Muscle layer of colon (tissue), 2 donors: ENCODE data around the gene TTLL11.
A peak's percentile ranks its signal among the peaks of the same experiment; 100 is the strongest.

ENCODE experiments used
- H3K27ac ChIP-seq: one replicate; pipeline ENCODE4 v1.7.0; 2013; ENCODE audit warnings: low read depth, mild to moderate bottlenecking, low read length, moderate library complexity
- H3K27me3 ChIP-seq, 2 donors: one replicate each; pipeline ENCODE4 v1.7.0; 2013; ENCODE audit warnings: low read length in 2 of 2, mild to moderate bottlenecking in 2 of 2; ENCODE audit not compliant: insufficient read depth in 2 of 2, control insufficient read depth in 1 of 2
- H3K36me3 ChIP-seq: one replicate; pipeline ENCODE4 v1.7.0; 2013; ENCODE audit warnings: mild to moderate bottlenecking, low read length; ENCODE audit not compliant: insufficient read depth
- H3K4me1 ChIP-seq: one replicate; pipeline ENCODE4 v1.7.0; 2013; ENCODE audit warnings: mild to moderate bottlenecking, low read length; ENCODE audit not compliant: insufficient read depth
- H3K4me3 ChIP-seq, 2 donors: one replicate each; pipeline ENCODE4 v1.7.0; 2013; ENCODE audit warnings: low read length in 2 of 2, low read depth in 1 of 2, mild to moderate bottlenecking in 1 of 2, moderate library complexity in 1 of 2
- H3K9ac ChIP-seq: one replicate; pipeline ENCODE4 v1.7.0; 2013; ENCODE audit warnings: low read length
- H3K9me3 ChIP-seq: one replicate; pipeline ENCODE4 v1.7.0; 2013; ENCODE audit warnings: mild to moderate bottlenecking, low read length
- donor health status: abdominal sarcoma.
- donor health status: Adenocarcinoma of cecum.

The TTLL11 gene

GRCh38 chr9:121784731-121785411 is 308.2 kb downstream of the TTLL11 start:
- no peaks in the 10 kb centered on the region for H3K27me3 ChIP-seq
- peaks cover 45% of the 10 kb centered on the region for H3K36me3 ChIP-seq
- no peak overlapping the region for H3K27ac ChIP-seq
- peaks cover 4% of the 10 kb centered on the region for H3K4me1 ChIP-seq
- no peak overlapping the region for H3K9ac ChIP-seq
- H3K4me3 ChIP-seq = no peak overlapping the region
- H3K9me3 ChIP-seq = no peaks in the 10 kb centered on the region

GRCh38 chr9:121783521-121784507 is 309.3 kb downstream of the TTLL11 start:
- peaks cover 45% of the 10 kb centered on the region for H3K36me3 ChIP-seq

GRCh38 chr9:121783111-121783510 is 310.0 kb downstream of the TTLL11 start:
- peaks cover 49% of the 10 kb centered on the region for H3K36me3 ChIP-seq
- H3K27me3 ChIP-seq = no peaks in the 10 kb centered on the region
- H3K9ac ChIP-seq = no peak overlapping the region
- peak overlapping the region; percentile 20 for H3K27ac ChIP-seq
- no peak overlapping the region for H3K4me3 ChIP-seq
- H3K9me3 ChIP-seq = no peaks in the 10 kb centered on the region
- H3K4me1 ChIP-seq = peaks cover 20% of the 10 kb centered on the region

More at GRCh38 chr9:121783521-121784507, 309.3 kb downstream of the TTLL11 start:
- Histone ChIP-seq H3K4me1 (peaks cover 14% of the 10 kb centered on the region), H3K27me3 (no peaks in the 10 kb centered on the region), H3K27ac (peak overlapping the region; percentile 20), H3K4me3 (no peak overlapping the region), H3K9ac (no peak overlapping the region), H3K9me3 (no peaks in the 10 kb centered on the region)

- Histone ChIP-seq H3K36me3 (peaks cover 53% of the 10 kb centered on the region), H3K27ac (no peak overlapping the region), H3K4me3 (no peak overlapping the region), H3K9ac (no peak overlapping the region), H3K27me3 (no peaks in the 10 kb centered on the region), H3K9me3 (no peaks in the 10 kb centered on the region), H3K4me1 (peaks cover 20% of the 10 kb centered on the region)
These were observed 310.5 kb downstream of the TTLL11 start for GRCh38 chr9:121782514-121783110.

- H3K36me3 ChIP-seq = peaks cover 60% of the 10 kb centered on the region
- no peaks in the 10 kb centered on the region for H3K9me3 ChIP-seq
- H3K27ac ChIP-seq = no peak overlapping the region
- no peaks in the 10 kb centered on the region for H3K27me3 ChIP-seq
- H3K4me3 ChIP-seq = no peak overlapping the region
- H3K9ac ChIP-seq = no peak overlapping the region
- peaks cover 20% of the 10 kb centered on the region for H3K4me1 ChIP-seq
These were observed 311.2 kb downstream of the TTLL11 start for GRCh38 chr9:121781701-121782464.

- peak overlapping the region; percentile 42 for H3K27ac ChIP-seq
- H3K36me3 ChIP-seq = peaks cover 68% of the 10 kb centered on the region
- H3K9me3 ChIP-seq = no peaks in the 10 kb centered on the region
- no peak overlapping the region for H3K4me3 ChIP-seq
- H3K4me1 ChIP-seq = peaks cover 20% of the 10 kb centered on the region
- H3K9ac ChIP-seq = no peak overlapping the region
- no peaks in the 10 kb centered on the region for H3K27me3 ChIP-seq
These were observed 312.0 kb downstream of the TTLL11 start for GRCh38 chr9:121781145-121781548.

- peak overlapping the region; percentile 74 for H3K27ac ChIP-seq
- H3K36me3 ChIP-seq = peaks cover 75% of the 10 kb centered on the region
- H3K27me3 ChIP-seq = no peaks in the 10 kb centered on the region
- no peaks in the 10 kb centered on the region for H3K9me3 ChIP-seq
- no peak overlapping the region for H3K9ac ChIP-seq
- no peak overlapping the region for H3K4me3 ChIP-seq
- H3K4me1 ChIP-seq = peaks cover 20% of the 10 kb centered on the region
These were observed 312.7 kb downstream of the TTLL11 start for GRCh38 chr9:121780177-121781040.

- H3K4me3 ChIP-seq = no peak overlapping the region
- peaks cover 82% of the 10 kb centered on the region for H3K36me3 ChIP-seq
- H3K27ac ChIP-seq = peak overlapping the region; percentile 64
- H3K9ac ChIP-seq = no peak overlapping the region
- no peaks in the 10 kb centered on the region for H3K9me3 ChIP-seq
- H3K27me3 ChIP-seq = no peaks in the 10 kb centered on the region
- H3K4me1 ChIP-seq = peaks cover 20% of the 10 kb centered on the region
These were observed 313.6 kb downstream of the TTLL11 start for GRCh38 chr9:121779381-121780117.

- no peaks in the 10 kb centered on the region for H3K9me3 ChIP-seq
- no peak overlapping the region for H3K9ac ChIP-seq
- no peaks in the 10 kb centered on the region for H3K27me3 ChIP-seq
- peaks cover 82% of the 10 kb centered on the region for H3K36me3 ChIP-seq
- H3K4me1 ChIP-seq = peaks cover 20% of the 10 kb centered on the region
- peak overlapping the region; percentile 4 for H3K27ac ChIP-seq
- H3K4me3 ChIP-seq = no peak overlapping the region
These were observed 314.6 kb downstream of the TTLL11 start for GRCh38 chr9:121778252-121779225.
